Thymus (tissue), 11 donors: ENCODE measurements around the gene PSMD5. TPM values are rescaled to one million over a fixed set of nuclear protein-coding genes. Genes with fewer than 3 reads are reported as not detected.

Experiments
- DNase-seq, 9 donors: peaks; one replicate each; pipeline ENCODE4 v3.0.0-alpha.2; 2013; ENCODE audit warnings: low spot score in 9 of 9, low read depth in 6 of 9, missing footprints in 1 of 9
- H3K27ac ChIP-seq, 2 donors: one replicate each; pipeline ENCODE4 v1.5.1; 2013; ENCODE audit warnings: control low read depth in 1 of 2, low read depth in 1 of 2, low read length in 1 of 2, mild to moderate bottlenecking in 1 of 2, moderate library complexity in 1 of 2
- H3K27me3 ChIP-seq, 2 donors: one replicate each; pipeline ENCODE4 v1.5.1; 2013; ENCODE audit warnings: low read length in 1 of 2; ENCODE audit not compliant: control insufficient read depth in 2 of 2, insufficient read depth in 1 of 2
- H3K36me3 ChIP-seq, 2 donors: one replicate each; pipeline ENCODE4 v1.5.1; 2013; ENCODE audit warnings: low read length in 1 of 2, mild to moderate bottlenecking in 1 of 2, moderate library complexity in 1 of 2; ENCODE audit not compliant: control insufficient read depth in 2 of 2, insufficient read depth in 2 of 2
- H3K4me1 ChIP-seq, 2 donors: one replicate each; pipeline ENCODE4 v1.5.1; 2013; ENCODE audit warnings: low read length in 2 of 2; ENCODE audit not compliant: control insufficient read depth in 2 of 2, insufficient read depth in 2 of 2
- H3K4me3 ChIP-seq, 2 donors: one replicate each; pipeline ENCODE4 v1.5.1; 2013; ENCODE audit warnings: low read length in 2 of 2, control low read depth in 1 of 2, mild to moderate bottlenecking in 1 of 2
- H3K9me3 ChIP-seq, 2 donors: one replicate each; pipeline ENCODE4 v1.5.1; 2013; ENCODE audit warnings: low read length in 1 of 2, mild to moderate bottlenecking in 1 of 2; ENCODE audit not compliant: control insufficient read depth in 2 of 2, insufficient read depth in 1 of 2
- WGBS: extraction: QIAGEN DNeasy Blood & Tissue Kit; methylation state at CpG from one replicate; pipeline ENCODE4 v1.1.7; 2013; 5-methylcytosine and 5-hydroxymethylcytosine counted together
- polyA plus RNA-seq: library from polyadenylated mRNA; stranded (reverse); fragments of 200-250 nt; gene quantifications from one replicate; pipeline ENCODE4 v1.2.3, GENCODE V29; 2013
- total RNA-seq: library from RNA; stranded (reverse); fragments of 120-200 nt; gene quantifications from one replicate; pipeline ENCODE4 v1.2.4, GENCODE V29; 2013
- donor health status: healthy.

Gene PSMD5
- total and polyA plus RNA-seq, 2 donors = 17.6 to 24.2 TPM

- H3K27me3 ChIP-seq = no peaks in the 10 kb centered on the region
- no peak overlapping the region for H3K4me3 ChIP-seq
- 97% methylated on average over 12 of the region's 12 CpGs for WGBS
- H3K36me3 ChIP-seq = peaks cover 91 to 96% of the 10 kb centered on the region in 2 donors
- H3K27ac ChIP-seq = no peak overlapping the region
- H3K4me1 ChIP-seq = no peaks in the 10 kb centered on the region
- no peak for DNase-seq
- H3K9me3 ChIP-seq = no peaks in the 10 kb centered on the region
Measured at GRCh38 chr9:120862452-120862851, 19.7 kb upstream of the PSMD5 start.

DNA sequence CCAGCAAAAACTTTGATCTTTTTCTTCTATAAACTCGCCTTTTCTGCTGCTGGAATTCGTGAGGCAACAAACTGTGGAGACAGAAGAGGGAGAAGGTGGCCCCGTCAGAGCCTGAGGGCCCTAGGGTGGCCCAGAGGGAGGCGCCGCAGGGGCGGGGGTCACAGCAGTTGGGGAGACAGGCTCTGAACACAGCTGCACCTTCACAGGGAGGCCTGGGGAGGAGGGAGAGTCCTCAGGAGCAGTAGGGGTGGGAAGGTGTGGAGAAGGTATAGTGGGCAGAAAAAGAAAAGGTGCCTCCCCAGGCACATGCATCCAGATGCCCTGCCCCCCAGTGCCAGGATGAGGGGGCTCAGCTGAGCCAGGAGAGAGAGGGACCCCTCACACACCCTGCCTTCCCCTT, 19.2 kb upstream of the PSMD5 start:
- no peaks in the 10 kb centered on the region for H3K4me1 ChIP-seq
- H3K27ac ChIP-seq = no peak overlapping the region
- DNase-seq = no peak
- WGBS = 99% methylated on average over 6 of the region's 6 CpGs
- no peaks in the 10 kb centered on the region for H3K27me3 ChIP-seq
- H3K36me3 ChIP-seq = peaks cover 91 to 96% of the 10 kb centered on the region in 2 donors
- H3K4me3 ChIP-seq = no peak overlapping the region
- no peaks in the 10 kb centered on the region for H3K9me3 ChIP-seq

GRCh38 chr9:120860083-120860482, 17.4 kb upstream of the PSMD5 start:
- 98% methylated on average over 11 of the region's 11 CpGs for WGBS

DNA sequence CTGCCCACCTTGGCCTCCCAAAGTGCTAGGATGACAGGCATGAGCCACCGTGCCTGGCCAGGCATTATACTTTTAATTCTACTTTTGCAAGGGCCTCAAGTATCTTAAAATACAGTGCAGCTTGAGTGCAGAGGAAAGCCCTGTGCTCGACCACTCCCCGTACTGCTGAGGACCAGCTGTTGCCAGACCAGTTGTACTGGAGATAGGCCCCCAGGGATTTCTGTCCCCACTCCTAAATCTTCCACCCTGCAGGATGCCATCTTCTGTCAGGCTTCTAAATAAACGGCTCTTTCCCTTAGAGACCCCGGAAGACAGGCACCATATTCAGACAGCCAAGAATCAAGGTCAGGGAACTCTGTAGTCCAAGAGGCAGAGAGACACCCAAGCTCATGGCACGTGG, 16.6 kb upstream of the PSMD5 start:
- no peak overlapping the region for H3K4me3 ChIP-seq
- 97% methylated on average over 6 of the region's 6 CpGs for WGBS
- no peaks in the 10 kb centered on the region for H3K9me3 ChIP-seq
- no peaks in the 10 kb centered on the region for H3K4me1 ChIP-seq
- peaks cover 84 to 98% of the 10 kb centered on the region in 2 donors for H3K36me3 ChIP-seq
- H3K27ac ChIP-seq = no peak overlapping the region
- no peak for DNase-seq
- H3K27me3 ChIP-seq = no peaks in the 10 kb centered on the region

More at GRCh38 chr9:120860083-120860482, 17.4 kb upstream of the PSMD5 start:
- DNase-seq = no peak
- Histone ChIP-seq H3K27me3 (no peaks in the 10 kb centered on the region), H3K9me3 (no peaks in the 10 kb centered on the region), H3K36me3 (peaks cover 86 to 95% of the 10 kb centered on the region in 2 donors), H3K27ac (no peak overlapping the region), H3K4me1 (no peaks in the 10 kb centered on the region), H3K4me3 (no peak overlapping the region)

GRCh38 chr9:120857902-120858301, 15.2 kb upstream of the PSMD5 start:
- WGBS = 98% methylated on average over 11 of the region's 11 CpGs
- H3K4me3 ChIP-seq = no peak overlapping the region
- no peaks in the 10 kb centered on the region for H3K9me3 ChIP-seq
- H3K27ac ChIP-seq = no peak overlapping the region
- DNase-seq = no peak
- H3K27me3 ChIP-seq = no peaks in the 10 kb centered on the region
- H3K36me3 ChIP-seq = peaks cover 71 to 93% of the 10 kb centered on the region in 2 donors
- no peaks in the 10 kb centered on the region for H3K4me1 ChIP-seq

- H3K27ac ChIP-seq = no peak overlapping the region
- DNase-seq = no peak
- H3K4me3 ChIP-seq = no peak overlapping the region
- H3K27me3 ChIP-seq = no peaks in the 10 kb centered on the region
- H3K9me3 ChIP-seq = no peaks in the 10 kb centered on the region
- WGBS = 96% methylated on average over 7 of the region's 7 CpGs
- H3K36me3 ChIP-seq = peaks cover 69 to 93% of the 10 kb centered on the region in 2 donors
- no peaks in the 10 kb centered on the region for H3K4me1 ChIP-seq
Measured at GRCh38 chr9:120857481-120857880, 14.8 kb upstream of the PSMD5 start.

DNA sequence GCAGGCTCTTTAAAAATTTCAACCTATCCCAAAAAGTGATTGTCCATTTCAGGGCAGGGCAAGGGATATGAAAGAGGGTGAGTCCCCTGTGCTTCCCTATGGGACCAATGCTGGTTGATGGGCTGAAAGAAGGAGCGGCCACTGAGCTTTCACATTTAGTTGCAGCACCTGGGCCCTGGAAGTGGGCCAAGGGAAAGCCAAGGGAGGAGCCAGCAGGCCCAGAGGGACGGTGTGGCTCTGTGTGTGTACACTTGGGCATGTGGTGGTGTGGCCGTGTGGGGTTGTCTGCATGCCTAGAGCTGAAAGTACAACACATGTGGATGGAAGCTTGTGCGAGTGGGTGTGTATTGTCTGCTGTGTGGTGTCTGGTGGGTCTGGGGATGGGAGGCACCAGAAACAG, 14.0 kb upstream of the PSMD5 start:
- H3K4me3 ChIP-seq = no peak overlapping the region
- WGBS = 95% methylated on average over 4 of the region's 4 CpGs
- H3K27ac ChIP-seq = no peak overlapping the region
- H3K36me3 ChIP-seq = peaks cover 68 to 89% of the 10 kb centered on the region in 2 donors
- no peaks in the 10 kb centered on the region for H3K27me3 ChIP-seq
- no peaks in the 10 kb centered on the region for H3K9me3 ChIP-seq
- DNase-seq = no peak
- H3K4me1 ChIP-seq = no peaks in the 10 kb centered on the region

DNA sequence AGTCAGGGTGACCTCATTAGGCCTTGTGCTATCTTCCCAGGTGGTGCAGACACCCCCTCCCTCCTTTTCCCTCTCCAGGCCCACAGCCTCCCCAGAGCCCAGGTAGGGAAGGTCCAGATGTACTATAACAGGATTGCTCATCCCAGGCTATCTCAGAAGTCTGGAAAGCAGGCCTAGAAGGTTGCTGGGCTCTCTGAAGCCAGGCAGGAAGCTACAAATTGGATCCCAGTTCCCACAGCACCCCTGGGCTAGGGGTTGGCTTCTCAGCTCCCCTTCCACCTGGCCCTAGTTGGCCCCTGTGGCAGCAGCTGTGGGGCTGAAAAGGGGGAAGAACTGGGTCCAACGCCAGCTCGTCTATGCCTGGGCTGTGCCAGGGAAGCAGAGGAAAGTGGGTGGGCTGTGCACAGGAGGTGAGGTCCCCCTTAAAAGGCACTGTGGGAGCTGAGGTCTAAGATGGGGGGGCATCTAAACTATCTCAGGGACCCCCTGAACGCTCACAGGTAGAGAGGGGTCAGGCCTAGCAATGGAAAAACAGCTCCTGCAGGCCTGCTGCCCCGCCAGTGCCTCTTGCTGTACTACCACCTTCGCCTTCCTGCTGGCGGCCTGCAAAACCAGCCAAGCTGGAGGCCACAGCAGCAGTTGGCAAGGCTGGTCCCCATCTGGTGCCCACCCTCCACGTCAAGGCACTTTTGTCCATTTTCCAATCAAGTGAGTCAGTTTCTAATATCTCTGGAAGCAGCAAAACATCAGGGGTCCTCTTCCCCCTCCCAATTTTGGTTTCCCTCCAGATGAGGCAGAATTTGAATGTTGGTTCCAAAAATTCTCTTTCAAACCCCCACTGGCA, 13.3 kb upstream of the PSMD5 start:
- Histone ChIP-seq H3K4me3 (no peak overlapping the region), H3K27ac (no peak overlapping the region), H3K27me3 (no peaks in the 10 kb centered on the region), H3K9me3 (no peaks in the 10 kb centered on the region), H3K36me3 (peaks cover 68 to 88% of the 10 kb centered on the region in 2 donors), H3K4me1 (no peaks in the 10 kb centered on the region)
- 97% methylated on average over 7 of the region's 7 CpGs for WGBS
- no peak for DNase-seq

- WGBS = 94% methylated on average over 3 of the region's 3 CpGs
Measured at GRCh38 chr9:120854596-120855327, 12.0 kb upstream of the PSMD5 start.

More at GRCh38 chr9:120854596-120855327, 12.0 kb upstream of the PSMD5 start:
- H3K9me3 ChIP-seq = no peaks in the 10 kb centered on the region
- H3K27me3 ChIP-seq = no peaks in the 10 kb centered on the region
- DNase-seq = no peak
- H3K4me3 ChIP-seq = no peak overlapping the region
- H3K36me3 ChIP-seq = peaks cover 57 to 78% of the 10 kb centered on the region in 2 donors
- H3K27ac ChIP-seq = no peak overlapping the region
- no peaks in the 10 kb centered on the region for H3K4me1 ChIP-seq
